Astrocyte of the cerebellum (primary cell): ENCODE results near the gene EEF1A2.

Source experiments
- DNase-seq: peaks from one replicate; pipeline ENCODE4 v3.0.0-alpha.2; 2011; ENCODE audit warnings: low read depth
- H3K4me3 ChIP-seq: 2 replicates; pipeline ENCODE4 v1.5.1; 2011; ENCODE audit warnings: mild to moderate bottlenecking, low read depth, low read length, moderate library complexity
- in situ Hi-C: cut with HindIII; loops from 2 replicates; pipeline ENCODE4 v1.10.0; 2017; ENCODE audit warnings: low sequenced_read_pairs
- TF ChIP-seq, protein P1 (sequence below): IDR thresholded peaks from 2 replicates; pipeline ENCODE4 v1.5.1; 2012; ENCODE audit warnings: low read length, low read depth, moderate library complexity, mild to moderate bottlenecking; ENCODE audit errors: missing control alignments

The EEF1A2 gene

DNA sequence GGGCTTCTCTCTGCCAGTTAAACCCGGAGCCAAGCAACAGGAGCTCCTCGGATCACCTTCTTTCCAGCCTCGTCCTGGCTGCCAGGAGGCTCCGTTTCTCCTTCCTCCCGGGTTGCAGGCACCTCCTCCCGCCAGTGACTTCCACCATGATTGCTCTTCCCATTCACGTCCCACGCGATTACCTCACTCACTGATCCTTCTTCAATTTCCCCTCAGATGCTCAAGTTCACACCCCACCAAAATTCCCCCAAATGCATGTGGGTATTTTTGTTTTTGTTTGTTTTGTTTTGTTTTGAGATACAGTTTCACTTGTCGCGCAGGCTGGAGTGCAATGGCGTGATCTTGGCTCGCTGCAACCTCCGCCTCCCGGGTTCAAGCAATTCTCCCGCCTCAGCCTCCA lies 51.6 kb downstream of the EEF1A2 start:
- no peak overlapping the region for H3K4me3 ChIP-seq
- no peak for DNase-seq
- TF ChIP-seq, protein P1, sequence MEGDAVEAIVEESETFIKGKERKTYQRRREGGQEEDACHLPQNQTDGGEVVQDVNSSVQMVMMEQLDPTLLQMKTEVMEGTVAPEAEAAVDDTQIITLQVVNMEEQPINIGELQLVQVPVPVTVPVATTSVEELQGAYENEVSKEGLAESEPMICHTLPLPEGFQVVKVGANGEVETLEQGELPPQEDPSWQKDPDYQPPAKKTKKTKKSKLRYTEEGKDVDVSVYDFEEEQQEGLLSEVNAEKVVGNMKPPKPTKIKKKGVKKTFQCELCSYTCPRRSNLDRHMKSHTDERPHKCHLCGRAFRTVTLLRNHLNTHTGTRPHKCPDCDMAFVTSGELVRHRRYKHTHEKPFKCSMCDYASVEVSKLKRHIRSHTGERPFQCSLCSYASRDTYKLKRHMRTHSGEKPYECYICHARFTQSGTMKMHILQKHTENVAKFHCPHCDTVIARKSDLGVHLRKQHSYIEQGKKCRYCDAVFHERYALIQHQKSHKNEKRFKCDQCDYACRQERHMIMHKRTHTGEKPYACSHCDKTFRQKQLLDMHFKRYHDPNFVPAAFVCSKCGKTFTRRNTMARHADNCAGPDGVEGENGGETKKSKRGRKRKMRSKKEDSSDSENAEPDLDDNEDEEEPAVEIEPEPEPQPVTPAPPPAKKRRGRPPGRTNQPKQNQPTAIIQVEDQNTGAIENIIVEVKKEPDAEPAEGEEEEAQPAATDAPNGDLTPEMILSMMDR = no peak
- in situ Hi-C loops = no loop called here

DNA sequence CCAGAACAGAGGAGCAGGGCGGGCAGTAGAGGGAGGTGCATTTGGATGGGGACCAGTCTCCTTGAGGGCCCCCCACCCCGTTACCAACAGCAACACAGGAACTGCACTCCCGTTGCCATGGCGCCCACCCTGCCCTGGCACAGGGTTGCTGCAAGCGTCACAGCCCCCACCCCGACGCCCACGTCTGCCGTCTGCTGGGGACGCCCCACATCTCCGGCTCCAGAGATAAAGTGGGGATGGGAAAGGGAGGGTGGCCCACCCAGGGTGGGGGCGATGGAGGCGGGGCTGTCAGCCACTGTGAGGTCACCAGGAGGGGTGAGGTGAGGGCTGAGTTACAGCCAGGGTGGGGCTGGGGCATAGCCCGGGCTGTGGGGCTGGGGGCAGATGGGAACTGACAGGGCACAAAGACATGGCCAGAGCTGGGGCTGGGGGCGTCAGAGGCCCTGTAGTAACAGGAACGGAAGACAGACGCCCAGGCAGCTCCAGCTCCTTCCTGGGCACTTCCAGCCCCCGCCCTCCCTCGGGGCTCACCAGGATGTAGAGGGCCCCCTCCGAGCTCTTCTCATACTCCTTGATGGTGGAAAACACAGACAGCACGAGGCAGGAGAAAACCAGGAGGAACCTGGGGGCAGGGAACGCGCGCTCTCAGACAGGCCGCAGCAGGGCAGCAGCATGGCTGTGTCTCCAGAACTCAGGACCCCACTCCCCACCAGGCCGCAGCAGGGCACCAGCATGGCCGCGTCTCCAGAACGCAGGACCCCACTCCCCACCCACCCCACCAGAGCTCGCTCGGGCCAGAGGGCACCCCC lies 52.5 kb downstream of the EEF1A2 start:
- in situ Hi-C loops = no loop called here
- no peak for DNase-seq
- TF ChIP-seq, protein P1 = no peak
- H3K4me3 ChIP-seq = no peak overlapping the region

DNA sequence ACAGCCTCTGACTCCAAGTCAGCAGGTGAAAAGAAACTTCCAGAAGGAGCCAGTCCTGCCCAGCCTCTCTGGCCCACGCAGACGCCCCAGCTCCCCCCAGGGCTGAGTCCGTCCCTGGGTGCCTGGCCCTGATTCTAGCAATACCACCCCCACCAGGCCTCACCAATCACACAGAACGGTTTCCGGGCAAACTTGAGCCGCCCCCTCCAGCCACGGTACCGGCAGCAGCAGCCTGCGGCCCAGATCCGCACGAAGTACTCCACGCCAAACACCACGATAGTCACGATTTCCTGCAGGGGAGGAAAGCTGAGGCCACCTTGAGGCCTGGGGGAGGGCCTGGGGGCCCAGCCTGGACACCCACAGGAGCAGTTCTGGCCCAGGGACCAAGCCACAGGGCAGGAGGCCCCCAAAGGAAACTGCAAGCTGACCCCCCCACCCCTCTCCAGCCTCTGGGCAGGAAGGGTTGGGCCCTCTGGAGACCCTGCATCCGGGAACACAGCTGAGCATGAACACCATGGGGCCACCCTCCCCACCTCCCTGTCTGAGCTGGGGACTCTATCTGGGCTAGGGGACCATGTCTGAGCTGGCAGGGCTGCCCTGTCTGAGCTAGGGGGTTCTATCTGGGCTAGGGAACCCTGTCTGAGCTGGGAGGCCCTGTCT lies 53.7 kb downstream of the EEF1A2 start:
- no peak overlapping the region for H3K4me3 ChIP-seq
- no peak for DNase-seq
- in situ Hi-C loops = no loop called here
- TF ChIP-seq, protein P1 = no peak

DNA sequence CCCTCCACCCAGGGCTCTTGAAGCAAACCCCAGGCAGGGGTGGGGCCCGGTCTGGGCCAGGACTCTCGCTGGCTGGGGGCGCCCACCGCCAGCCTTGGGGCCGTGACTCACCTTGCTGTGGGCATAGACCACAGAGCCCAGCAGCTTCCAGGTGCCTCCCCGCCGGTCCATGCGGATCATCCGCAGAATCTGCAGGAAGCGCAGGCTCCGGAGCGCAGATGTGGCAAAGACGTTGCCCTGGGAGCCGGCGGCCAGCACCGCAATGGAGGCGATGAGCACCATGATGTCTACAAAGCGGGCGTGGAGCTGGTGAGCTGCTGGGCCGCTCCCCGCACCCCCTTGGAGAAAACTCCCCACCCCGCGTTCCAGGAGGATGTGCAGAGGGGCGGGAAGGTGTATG lies 54.3 kb downstream of the EEF1A2 start:
- no peak overlapping the region for H3K4me3 ChIP-seq
- DNase-seq = no peak
- in situ Hi-C loops = no loop called here
- TF ChIP-seq, protein P1 = no peak

DNA sequence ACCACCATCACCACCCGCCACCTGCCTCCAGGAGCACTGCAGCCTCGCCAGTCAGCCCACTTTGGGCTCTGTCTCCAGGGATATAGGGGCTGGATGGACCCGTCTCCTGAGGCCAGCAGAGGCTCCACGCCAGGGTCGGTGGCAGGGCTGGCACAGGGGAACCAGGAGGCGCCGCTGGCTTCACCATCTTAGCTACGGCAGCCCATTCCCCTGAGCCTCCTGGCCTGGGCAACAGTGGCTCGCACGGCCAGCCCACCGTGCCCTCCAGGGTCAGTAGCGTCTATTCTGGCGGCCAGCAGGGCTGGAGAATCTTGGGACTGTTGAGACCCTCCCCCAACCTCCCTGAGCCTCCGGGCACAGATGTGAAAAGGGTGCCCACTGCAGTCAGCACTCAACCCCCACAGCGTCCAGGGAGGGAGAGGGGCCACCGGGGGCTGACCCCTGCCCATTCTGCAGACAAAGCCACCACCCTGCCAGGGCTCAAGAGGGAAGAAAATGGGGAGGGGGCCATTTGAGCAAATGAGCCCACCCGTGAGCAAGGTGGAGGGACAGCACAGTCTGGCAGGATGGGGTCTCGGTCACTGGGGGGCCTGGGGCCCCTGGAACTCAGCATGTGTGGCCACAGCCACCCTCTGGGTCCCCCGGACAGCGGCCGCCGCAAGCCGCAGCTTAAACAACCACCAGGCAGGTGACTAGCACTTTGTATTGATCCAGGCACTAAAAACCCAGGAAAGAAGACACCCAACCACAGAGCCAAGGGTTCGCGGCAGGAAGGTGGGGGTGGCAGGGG lies 55.1 kb downstream of the EEF1A2 start:
- TF ChIP-seq, protein P1 = no peak
- DNase-seq = no peak
- in situ Hi-C loops = no loop called here
- no peak overlapping the region for H3K4me3 ChIP-seq

DNA sequence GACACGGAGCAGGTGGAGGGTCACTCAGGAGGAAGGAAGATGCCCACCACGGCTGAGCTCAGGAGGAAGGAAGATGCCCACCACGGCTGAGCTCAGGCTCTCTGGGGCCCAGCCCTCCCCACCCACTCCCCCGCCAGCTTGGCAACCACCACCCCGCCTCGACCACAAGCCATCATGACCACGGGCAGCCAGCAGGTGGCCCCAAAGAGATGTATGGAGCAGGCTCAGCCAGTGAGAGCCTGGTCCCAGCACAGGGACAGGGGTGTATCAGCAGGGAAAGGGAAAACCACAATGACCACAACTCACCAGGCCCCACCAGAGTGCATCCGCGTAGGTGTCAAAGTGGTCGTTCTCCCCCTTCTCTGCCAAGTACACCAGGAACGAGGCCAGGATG lies 56.8 kb downstream of the EEF1A2 start:
- in situ Hi-C loops = no loop called here
- TF ChIP-seq, protein P1 = no peak
- DNase-seq = no peak
- H3K4me3 ChIP-seq = no peak overlapping the region
